HG02588 (cell line): ENCODE measurements around the gene VAMP4.
A peak's percentile ranks its signal among the peaks of the same experiment; 100 is the strongest.
"Not testable (repeated sequence)": the region's sequence is repeated elsewhere in the genome, so short reads cannot be mapped to it uniquely, and the experiment has no call there.

Experiments used
- ATAC-seq: cut with Tn5 transposase; IDR thresholded peaks from one replicate; pipeline ENCODE4 v1.9.1; 2021; ENCODE audit warnings: mild to moderate bottlenecking, moderate library complexity; ENCODE audit not compliant: unreplicated experiment

The VAMP4 gene

GRCh38 chr1:171707583-171707982, 34.3 kb downstream of the VAMP4 start:
- no peak for ATAC-seq

- no peak for ATAC-seq
Measured at GRCh38 chr1:171702598-171702997, 39.3 kb downstream of the VAMP4 start.

GRCh38 chr1:171699531-171699930, 42.3 kb downstream of the VAMP4 start:
- ATAC-seq: no peak

- not testable (repeated sequence) for ATAC-seq
Measured at GRCh38 chr1:171695772-171696171, 46.1 kb downstream of the VAMP4 start.

GRCh38 chr1:171693541-171693940, 48.3 kb downstream of the VAMP4 start:
- ATAC-seq: not testable (repeated sequence)

- ATAC-seq: no peak
Measured at GRCh38 chr1:171683870-171684269, 58.0 kb downstream of the VAMP4 start.

- no peak for ATAC-seq
Measured at GRCh38 chr1:171680339-171680738, 61.5 kb downstream of the VAMP4 start.

GRCh38 chr1:171676823-171677222, 65.0 kb downstream of the VAMP4 start:
- no peak for ATAC-seq

- no peak for ATAC-seq
Measured at GRCh38 chr1:171674431-171675405, 67.1 kb downstream of the VAMP4 start.

- ATAC-seq: no peak
Measured at GRCh38 chr1:171670739-171671138, 71.1 kb downstream of the VAMP4 start.

GRCh38 chr1:171668372-171668771, 73.5 kb downstream of the VAMP4 start:
- no peak for ATAC-seq

- no peak for ATAC-seq
Measured at GRCh38 chr1:171666114-171666769, 75.6 kb downstream of the VAMP4 start.

- ATAC-seq: no peak
Measured at GRCh38 chr1:171664976-171665375, 76.9 kb downstream of the VAMP4 start.

- no peak for ATAC-seq
Measured at GRCh38 chr1:171663854-171664575, 77.8 kb downstream of the VAMP4 start.

- no peak for ATAC-seq
Measured at GRCh38 chr1:171663036-171663853, 78.6 kb downstream of the VAMP4 start.

GRCh38 chr1:171661076-171661650, 80.7 kb downstream of the VAMP4 start:
- no peak for ATAC-seq

GRCh38 chr1:171656206-171656605, 85.7 kb downstream of the VAMP4 start:
- not testable (repeated sequence) for ATAC-seq

GRCh38 chr1:171655746-171656116, 86.1 kb downstream of the VAMP4 start:
- ATAC-seq: peak; percentile 19

- ATAC-seq: peak; percentile 66
Measured at GRCh38 chr1:171654942-171655745, 86.7 kb downstream of the VAMP4 start.
